GM20000 (cell line): ENCODE data around the gene CCDC78.

Source experiments
- DNase-seq: peaks from one replicate; pipeline ENCODE4 v3.0.0; 2012; ENCODE audit warnings: low spot score
- TF ChIP-seq, protein P1 (sequence below): IDR thresholded peaks from 2 replicates; pipeline ENCODE4 v1.5.1; 2012; ENCODE audit warnings: mild to moderate bottlenecking, control low read depth; ENCODE audit errors: extremely low read depth, missing control alignments

Gene CCDC78

DNA sequence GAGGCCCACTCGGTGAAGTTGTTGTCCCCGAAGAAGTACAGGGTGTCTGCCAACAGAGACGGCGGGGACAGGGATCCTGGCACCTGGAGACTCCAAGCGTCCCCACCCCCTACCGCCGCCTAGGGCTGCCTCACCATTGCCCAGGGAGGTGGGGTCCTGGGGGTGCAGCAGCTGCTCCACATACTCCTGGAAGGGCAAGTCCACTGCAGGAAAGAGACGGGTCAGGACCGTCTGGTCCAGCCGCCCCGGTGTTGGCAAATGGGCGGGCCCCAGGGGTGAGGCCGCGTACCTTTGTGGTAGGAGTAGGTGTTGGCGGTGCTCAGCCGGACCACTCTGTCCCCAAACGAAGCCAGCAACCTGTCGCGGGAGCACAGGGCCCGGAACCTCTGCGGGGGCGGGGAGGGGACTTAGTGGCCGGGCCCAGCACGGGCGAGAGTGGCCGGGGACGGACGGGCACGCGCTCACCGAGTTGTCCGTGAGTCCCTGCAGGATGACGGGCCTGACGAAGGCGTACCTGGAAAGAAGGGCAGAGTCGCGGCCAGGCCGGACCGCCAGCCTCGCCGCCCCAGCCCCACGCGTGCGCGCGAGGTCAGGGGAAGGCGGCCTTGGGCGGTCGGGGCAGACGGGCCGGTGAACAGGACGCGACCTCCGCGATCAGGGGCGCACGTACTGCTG, 42.7 kb downstream of the CCDC78 start:
- peak; percentile 26 for DNase-seq
- TF ChIP-seq, protein P1, sequence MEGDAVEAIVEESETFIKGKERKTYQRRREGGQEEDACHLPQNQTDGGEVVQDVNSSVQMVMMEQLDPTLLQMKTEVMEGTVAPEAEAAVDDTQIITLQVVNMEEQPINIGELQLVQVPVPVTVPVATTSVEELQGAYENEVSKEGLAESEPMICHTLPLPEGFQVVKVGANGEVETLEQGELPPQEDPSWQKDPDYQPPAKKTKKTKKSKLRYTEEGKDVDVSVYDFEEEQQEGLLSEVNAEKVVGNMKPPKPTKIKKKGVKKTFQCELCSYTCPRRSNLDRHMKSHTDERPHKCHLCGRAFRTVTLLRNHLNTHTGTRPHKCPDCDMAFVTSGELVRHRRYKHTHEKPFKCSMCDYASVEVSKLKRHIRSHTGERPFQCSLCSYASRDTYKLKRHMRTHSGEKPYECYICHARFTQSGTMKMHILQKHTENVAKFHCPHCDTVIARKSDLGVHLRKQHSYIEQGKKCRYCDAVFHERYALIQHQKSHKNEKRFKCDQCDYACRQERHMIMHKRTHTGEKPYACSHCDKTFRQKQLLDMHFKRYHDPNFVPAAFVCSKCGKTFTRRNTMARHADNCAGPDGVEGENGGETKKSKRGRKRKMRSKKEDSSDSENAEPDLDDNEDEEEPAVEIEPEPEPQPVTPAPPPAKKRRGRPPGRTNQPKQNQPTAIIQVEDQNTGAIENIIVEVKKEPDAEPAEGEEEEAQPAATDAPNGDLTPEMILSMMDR = no peak

DNA sequence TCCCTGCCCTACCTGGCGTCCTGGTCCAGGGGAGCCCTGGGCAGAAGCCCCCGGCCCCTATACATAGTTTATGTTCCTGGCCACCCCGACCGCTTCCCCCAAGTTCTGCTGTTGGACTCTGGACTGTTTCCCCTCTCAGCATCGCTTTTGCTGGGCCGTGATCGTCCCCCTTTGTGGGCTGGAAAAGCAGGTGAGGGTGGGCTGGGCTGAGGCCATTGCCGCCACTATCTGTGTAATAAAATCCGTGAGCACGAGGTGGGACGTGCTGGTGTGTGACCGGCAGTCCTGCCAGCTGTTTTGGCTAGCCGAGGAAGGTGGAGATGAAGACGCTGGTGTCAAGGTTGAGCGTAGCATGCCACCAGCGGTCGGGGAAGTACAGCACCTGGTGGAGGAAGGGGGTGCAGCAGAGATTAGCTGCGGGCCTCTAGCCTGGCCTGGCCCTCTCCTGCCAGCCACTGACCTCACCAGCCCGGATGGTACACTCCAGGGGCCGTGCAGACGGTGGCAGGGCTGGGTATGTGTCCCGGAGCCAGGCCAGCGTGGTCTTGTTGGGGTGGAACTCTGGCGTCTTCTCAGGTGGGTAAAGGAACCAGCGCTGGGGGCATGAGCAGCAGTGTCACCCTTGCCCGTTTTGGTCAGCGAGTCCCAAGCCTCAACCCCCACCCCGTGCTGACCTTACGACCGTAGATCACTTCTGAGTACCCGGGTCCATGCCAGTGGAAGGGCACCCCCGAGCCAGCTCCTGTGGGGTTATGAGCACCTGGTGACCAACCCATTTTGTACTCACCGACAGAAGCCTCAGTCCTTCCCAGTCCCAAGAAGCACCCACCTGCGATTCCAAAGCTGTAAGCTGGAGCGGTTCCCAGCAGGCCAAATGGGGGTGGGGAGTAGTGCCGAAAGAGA, 43.5 kb downstream of the CCDC78 start:
- TF ChIP-seq, protein P1 = no peak
- DNase-seq = no peak

DNA sequence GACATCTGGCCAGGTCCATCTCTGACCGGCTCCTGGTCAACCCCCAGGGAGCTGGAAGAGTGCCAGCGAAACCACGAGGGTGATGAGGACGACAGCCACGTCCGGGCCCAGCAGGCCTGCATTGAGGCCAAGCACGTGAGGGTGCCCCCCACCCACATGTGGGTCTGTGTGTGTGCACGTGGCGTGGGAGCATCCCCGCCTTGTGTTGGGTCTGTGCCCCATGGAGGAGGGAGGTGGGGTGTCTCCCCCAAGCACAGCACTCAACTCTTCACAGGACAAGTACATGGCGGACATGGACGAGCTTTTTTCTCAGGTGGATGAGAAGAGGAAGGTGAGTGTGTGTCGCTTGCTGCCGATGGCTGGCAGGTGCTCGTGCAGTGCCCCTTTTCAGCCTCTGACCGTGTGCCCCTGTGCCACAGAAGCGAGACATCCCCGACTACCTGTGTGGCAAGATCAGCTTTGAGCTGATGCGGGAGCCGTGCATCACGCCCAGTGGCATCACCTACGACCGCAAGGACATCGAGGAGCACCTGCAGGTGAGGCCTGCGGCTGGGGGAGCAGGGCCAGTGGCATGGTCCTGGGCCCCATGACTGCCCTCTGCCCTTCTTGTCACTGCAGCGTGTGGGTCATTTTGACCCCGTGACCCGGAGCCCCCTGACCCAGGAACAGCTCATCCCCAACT, 44.4 kb downstream of the CCDC78 start:
- no peak for DNase-seq
- TF ChIP-seq, protein P1 = no peak

DNA sequence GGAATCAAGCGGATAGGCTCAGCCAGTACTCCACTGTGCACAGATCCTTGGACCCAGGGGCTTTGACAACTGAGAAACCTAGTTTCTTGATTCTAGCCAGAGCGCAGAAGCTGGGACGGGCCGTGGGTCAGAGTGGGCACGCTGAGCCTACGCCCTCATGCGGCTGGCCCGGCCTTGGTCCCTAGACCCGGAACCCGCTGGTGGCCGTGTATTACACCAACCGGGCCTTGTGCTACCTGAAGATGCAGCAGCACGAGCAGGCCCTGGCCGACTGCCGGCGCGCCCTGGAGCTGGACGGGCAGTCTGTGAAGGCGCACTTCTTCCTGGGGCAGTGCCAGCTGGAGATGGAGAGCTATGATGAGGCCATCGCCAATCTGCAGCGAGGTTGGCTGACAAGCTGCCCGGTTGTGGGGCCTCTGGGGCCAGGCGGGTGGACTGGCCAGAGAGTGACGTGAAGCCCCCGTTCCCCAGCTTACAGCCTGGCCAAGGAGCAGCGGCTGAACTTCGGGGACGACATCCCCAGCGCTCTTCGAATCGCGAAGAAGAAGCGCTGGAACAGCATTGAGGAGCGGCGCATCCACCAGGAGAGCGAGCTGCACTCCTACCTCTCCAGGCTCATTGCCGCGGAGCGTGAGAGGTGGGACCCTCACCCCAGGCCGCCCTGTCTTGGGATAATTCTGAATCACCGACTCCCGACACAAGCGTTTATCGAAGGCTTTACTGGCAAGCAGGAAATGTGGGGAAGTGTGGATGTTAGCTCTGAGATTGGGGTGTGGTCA, 45.1 kb downstream of the CCDC78 start:
- TF ChIP-seq, protein P1 = no peak
- no peak for DNase-seq

DNA sequence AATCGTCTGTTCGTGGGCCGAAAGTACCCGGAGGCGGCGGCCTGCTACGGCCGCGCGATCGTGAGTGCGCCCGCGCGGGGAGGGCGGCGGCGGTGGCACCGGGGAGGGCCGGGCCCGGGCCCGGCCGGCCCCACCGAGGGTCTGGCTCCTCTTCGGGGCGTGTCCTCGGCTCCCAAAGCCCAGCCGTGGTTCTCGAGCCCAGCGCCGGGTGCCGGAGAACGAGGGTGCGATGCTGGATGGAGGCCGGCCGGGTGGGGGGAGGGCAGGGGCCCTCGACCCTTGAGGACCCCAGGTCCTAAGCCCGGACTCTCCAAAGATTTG, 45.7 kb downstream of the CCDC78 start:
- no peak for DNase-seq
- TF ChIP-seq, protein P1 = no peak

DNA sequence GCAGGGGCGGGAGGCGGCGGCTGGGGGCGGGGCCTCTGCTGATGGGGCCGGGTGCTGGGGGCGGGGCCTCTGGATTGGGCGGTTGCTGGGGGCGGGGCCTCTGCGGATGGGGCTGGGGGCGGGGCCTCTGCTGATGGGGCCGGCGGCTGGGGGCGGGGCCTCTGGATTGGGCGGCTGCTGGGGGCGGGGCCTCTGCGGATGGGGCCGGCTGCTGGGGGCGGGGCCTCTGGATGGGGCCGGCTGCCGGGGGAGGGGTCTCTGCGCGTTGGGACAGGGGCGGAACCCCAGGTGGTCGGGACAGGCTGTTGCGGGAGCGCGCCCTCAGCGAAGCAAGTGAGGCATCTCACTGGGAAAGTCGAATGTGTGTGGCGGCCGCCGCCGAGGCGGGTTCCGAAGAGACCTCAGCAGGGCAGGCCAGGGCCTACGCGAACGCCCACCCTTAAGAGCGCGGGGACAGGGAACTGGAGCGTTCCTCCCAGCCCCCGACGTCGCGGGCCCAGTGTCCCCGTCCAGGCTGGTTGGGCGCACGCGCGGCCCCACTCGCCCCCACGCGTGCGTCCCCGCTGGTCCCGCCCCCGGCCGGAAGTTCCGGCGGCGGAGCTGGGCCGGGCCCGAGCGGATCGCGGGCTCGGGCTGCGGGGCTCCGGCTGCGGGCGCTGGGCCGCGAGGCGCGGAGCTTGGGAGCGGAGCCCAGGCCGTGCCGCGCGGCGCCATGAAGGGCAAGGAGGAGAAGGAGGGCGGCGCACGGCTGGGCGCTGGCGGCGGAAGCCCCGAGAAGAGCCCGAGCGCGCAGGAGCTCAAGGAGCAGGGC, 46.2 kb downstream of the CCDC78 start, which contains the start of gene STUB1:
STUB1 (plus strand) TSS at position 597 of the 811 bp plus-strand sequence; CDS start at position 713, 116 bp downstream.
- DNase-seq = peak; percentile 94
- TF ChIP-seq, protein P1 = no peak
